Smooth muscle cell (in vitro differentiated cells): ENCODE data around the gene BLTP2. TPM values are rescaled to one million over a fixed set of nuclear protein-coding genes. Genes with fewer than 3 reads are reported as not detected.

Source experiments
- DNase-seq: peaks from one replicate; lab custom pipeline; 2025; ENCODE audit not compliant: unreplicated experiment; lab: John Stamatoyannopoulos, UW
- H2AFZ ChIP-seq: fragments of 200-600 bp; sonication (generic); 2 replicates; pipeline ENCODE4 v1.6.0; 2016; ENCODE audit warnings: antibody characterized with exemption, low read depth, mild to moderate bottlenecking
- H3F3A ChIP-seq: fragments of 200-600 bp; sonication (generic); 2 replicates; pipeline ENCODE4 v1.6.0; 2017; ENCODE audit warnings: antibody characterized with exemption, low read depth
- H3K27ac ChIP-seq: fragments of 200-600 bp; sonication (generic); 2 replicates; pipeline ENCODE4 v1.5.1; 2016; ENCODE audit warnings: low read depth, mild to moderate bottlenecking
- H3K27me3 ChIP-seq: fragments of 200-600 bp; sonication (generic); 2 replicates; pipeline ENCODE4 v1.6.1; 2016; ENCODE audit warnings: low read depth, mild to moderate bottlenecking
- H3K36me3 ChIP-seq: fragments of 200-600 bp; sonication (generic); 2 replicates; pipeline ENCODE4 v1.5.1; 2016; ENCODE audit warnings: low read depth
- H3K4me1 ChIP-seq: fragments of 200-600 bp; sonication (generic); 2 replicates; pipeline ENCODE4 v1.5.1; 2016; ENCODE audit warnings: low read depth
- H3K4me2 ChIP-seq: fragments of 200-600 bp; sonication (generic); 2 replicates; pipeline ENCODE4 v1.6.0; 2016; ENCODE audit warnings: mild to moderate bottlenecking
- H3K4me3 ChIP-seq: fragments of 200-600 bp; sonication (generic); 2 replicates; pipeline ENCODE4 v1.5.1; 2016; ENCODE audit warnings: mild to moderate bottlenecking
- H3K79me2 ChIP-seq: fragments of 200-600 bp; sonication (generic); 2 replicates; pipeline ENCODE4 v1.6.0; 2016; ENCODE audit warnings: low read depth, mild to moderate bottlenecking
- H3K9ac ChIP-seq: fragments of 200-600 bp; sonication (generic); 2 replicates; pipeline ENCODE4 v1.6.0; 2016; ENCODE audit warnings: low read depth
- H3K9me3 ChIP-seq: fragments of 200-600 bp; sonication (generic); replicated peaks from 2 replicates; pipeline ENCODE4 v1.5.1; 2016; ENCODE audit warnings: low read depth
- H4K20me1 ChIP-seq: fragments of 200-600 bp; sonication (generic); 2 replicates; pipeline ENCODE4 v1.6.0; 2016; ENCODE audit warnings: low read depth
- CTCF ChIP-seq: fragments of 200-600 bp; sonication (generic); IDR thresholded peaks from 2 replicates; pipeline ENCODE4 v1.5.1; 2017; ENCODE audit warnings: borderline replicate concordance, mild to moderate bottlenecking, antibody characterized with exemption; ENCODE audit not compliant: insufficient read depth, poor library complexity, severe bottlenecking
- WGBS: methylation state at CpG from one replicate; pipeline ENCODE4 v1.1.7; 2016; ENCODE audit warnings: low lambda C conversion rate; 5-methylcytosine and 5-hydroxymethylcytosine counted together
- polyA plus RNA-seq: library from polyadenylated mRNA; unstranded; fragments of >200 nt; fragmentation: Nextera tagmentation; extraction: Ambion mirVana; gene quantifications from 2 replicates; pipeline ENCODE4 v1.2.1, GENCODE V29; 2016
- total RNA-seq: library from RNA; depleted of rRNA; stranded (reverse); fragments of >200 nt; gene quantifications from 2 replicates; pipeline ENCODE4 v1.2.3, GENCODE V29; 2014

The BLTP2 gene
- total and polyA plus RNA-seq, 2 experiments from 2014 or later: 37.1 to 63.5 TPM

- Histone ChIP-seq H3K27me3 (no peaks in the 10 kb centered on the region), H3K9me3 (no peaks in the 10 kb centered on the region), H4K20me1 (peaks cover 6% of the 10 kb centered on the region), H3K4me1 (no peaks in the 10 kb centered on the region), H3K9ac (no peak overlapping the region), H3K4me2 (no peak overlapping the region), H3K4me3 (no peak overlapping the region), H3K36me3 (peaks cover 73% of the 10 kb centered on the region), H3K27ac (no peak overlapping the region), H3K79me2 (no peaks in the 10 kb centered on the region), H2AFZ (no peak overlapping the region), H3F3A (peaks cover 4% of the 10 kb centered on the region)
- DNase-seq: no peak
- TF ChIP-seq CTCF: no peak
- WGBS: 97% methylated on average over 11 of the region's 11 CpGs
These were observed 37.7 kb upstream of the BLTP2 start for GRCh38 chr17:28682655-28683054.

GRCh38 chr17:28675980-28676379, 31.0 kb upstream of the BLTP2 start:
- 97% methylated on average over 7 of the region's 7 CpGs for WGBS
- Histone ChIP-seq H3K27me3 (no peaks in the 10 kb centered on the region), H3K27ac (no peak overlapping the region), H3K4me1 (no peaks in the 10 kb centered on the region), H3K79me2 (peaks cover 11% of the 10 kb centered on the region), H3K4me3 (no peak overlapping the region), H3K36me3 (peaks cover 55% of the 10 kb centered on the region), H3K4me2 (no peak overlapping the region), H3F3A (no peaks in the 10 kb centered on the region), H2AFZ (no peak overlapping the region), H4K20me1 (peaks cover 17% of the 10 kb centered on the region), H3K9ac (no peak overlapping the region), H3K9me3 (no peaks in the 10 kb centered on the region)
- no peak for DNase-seq
- no peak for TF ChIP-seq CTCF

- Histone ChIP-seq H3K4me2 (no peak overlapping the region), H3K9ac (no peak overlapping the region), H3K27me3 (no peaks in the 10 kb centered on the region), H3K9me3 (no peaks in the 10 kb centered on the region), H4K20me1 (peaks cover 22% of the 10 kb centered on the region), H3F3A (no peaks in the 10 kb centered on the region), H3K4me3 (no peak overlapping the region), H2AFZ (no peak overlapping the region), H3K27ac (no peak overlapping the region), H3K79me2 (peaks cover 14% of the 10 kb centered on the region), H3K36me3 (peaks cover 54% of the 10 kb centered on the region), H3K4me1 (no peaks in the 10 kb centered on the region)
- WGBS: 97% methylated on average over 3 of the region's 3 CpGs
- TF ChIP-seq CTCF: no peak
- DNase-seq: no peak
These were observed 30.5 kb upstream of the BLTP2 start for GRCh38 chr17:28675490-28675889.

GRCh38 chr17:28669918-28670317, 25.0 kb upstream of the BLTP2 start:
- 100% methylated on average over 1 of the region's 1 CpG for WGBS
- no peak overlapping the region for H3K4me2 ChIP-seq
- no peak overlapping the region for H2AFZ ChIP-seq
- peaks cover 75% of the 10 kb centered on the region for H4K20me1 ChIP-seq
- H3K27me3 ChIP-seq: no peaks in the 10 kb centered on the region
- peaks cover 68% of the 10 kb centered on the region for H3K79me2 ChIP-seq
- H3K36me3 ChIP-seq: peaks cover 23% of the 10 kb centered on the region
- DNase-seq: no peak
- TF ChIP-seq CTCF: no peak
- no peak overlapping the region for H3K27ac ChIP-seq
- H3K4me1 ChIP-seq: no peaks in the 10 kb centered on the region
- H3F3A ChIP-seq: no peaks in the 10 kb centered on the region
- H3K9me3 ChIP-seq: no peaks in the 10 kb centered on the region
- H3K9ac ChIP-seq: no peak overlapping the region
- H3K4me3 ChIP-seq: no peak overlapping the region
